B cell (primary cell): Measurements from ENCODE around the gene LALBA.

Source experiments
- CTCF ChIP-seq: fragments of 200-600 bp; IDR thresholded peaks from one replicate; pipeline ENCODE4 v1.8.0; 2022; ENCODE audit warnings: antibody characterized with exemption, mild to moderate bottlenecking
- EZH2 ChIP-seq: IDR thresholded peaks from 2 replicates; pipeline ENCODE4 v1.6.1; 2012; ENCODE audit warnings: borderline replicate concordance, low read depth, mild to moderate bottlenecking, moderate library complexity, low read length; ENCODE audit not compliant: insufficient read depth, poor library complexity, severe bottlenecking

GRCh38 chr12:48545833-48546469 is 23.9 kb downstream of the LALBA start:
- no peak for TF ChIP-seq CTCF
- no peak for TF ChIP-seq EZH2
